ENCODE measurements around the gene NF1.
"Not testable (repeated sequence)": the region's sequence is repeated elsewhere in the genome, so short reads cannot be mapped to it uniquely, and the experiment has no call there.

Gene NF1

GRCh38 chr17:31130286-31131224 is 35.8 kb downstream of the NF1 start:
- no peak for DNase-seq (ENCODE audit: low spot score)

GRCh38 chr17:31131299-31131698 is 36.5 kb downstream of the NF1 start:
- no peak for DNase-seq (ENCODE audit: low spot score)

- DNase-seq (ENCODE audit: low spot score): no peak
Observed at GRCh38 chr17:31132977-31133376, 38.2 kb downstream of the NF1 start.

GRCh38 chr17:31134576-31134975 is 39.8 kb downstream of the NF1 start:
- no peak for DNase-seq (ENCODE audit: low spot score)

GRCh38 chr17:31136319-31136718 is 41.5 kb downstream of the NF1 start:
- no peak for DNase-seq (ENCODE audit: low spot score)

- no peak for DNase-seq (ENCODE audit: low spot score)
Observed at GRCh38 chr17:31140111-31140510, 45.3 kb downstream of the NF1 start.

GRCh38 chr17:31144428-31144827 is 49.7 kb downstream of the NF1 start:
- no peak for DNase-seq (ENCODE audit: low spot score)

GRCh38 chr17:31144836-31145235 is 50.1 kb downstream of the NF1 start:
- no peak for DNase-seq (ENCODE audit: low spot score)

- no peak for DNase-seq (ENCODE audit: low spot score)
Observed at GRCh38 chr17:31147507-31148202, 52.9 kb downstream of the NF1 start.

GRCh38 chr17:31148205-31148604 is 53.4 kb downstream of the NF1 start:
- DNase-seq (ENCODE audit: low spot score): no peak

- no peak for DNase-seq (ENCODE audit: low spot score)
Observed at GRCh38 chr17:31152271-31152670, 57.5 kb downstream of the NF1 start.

GRCh38 chr17:31155208-31155810 is 60.5 kb downstream of the NF1 start:
- no peak for DNase-seq (ENCODE audit: low spot score)

- DNase-seq (ENCODE audit: low spot score): no peak
Observed at GRCh38 chr17:31156326-31156725, 61.5 kb downstream of the NF1 start.

GRCh38 chr17:31156864-31157263 is 62.1 kb downstream of the NF1 start:
- DNase-seq (ENCODE audit: low spot score): not testable (repeated sequence)

- DNase-seq (ENCODE audit: low spot score): no peak
Observed at GRCh38 chr17:31158746-31159377, 64.1 kb downstream of the NF1 start.

GRCh38 chr17:31163091-31163781 is 68.5 kb downstream of the NF1 start:
- no peak for DNase-seq (ENCODE audit: low spot score)

- no peak for DNase-seq (ENCODE audit: low spot score)
Observed at GRCh38 chr17:31167111-31167510, 72.3 kb downstream of the NF1 start.

- DNase-seq (ENCODE audit: low spot score): no peak
Observed at GRCh38 chr17:31171701-31172100, 76.9 kb downstream of the NF1 start.

- DNase-seq (ENCODE audit: low spot score): no peak
Observed at GRCh38 chr17:31172388-31172787, 77.6 kb downstream of the NF1 start.

GRCh38 chr17:31174215-31174614 is 79.4 kb downstream of the NF1 start:
- no peak for DNase-seq (ENCODE audit: low spot score)

- no peak for DNase-seq (ENCODE audit: low spot score)
Observed at GRCh38 chr17:31175237-31175636, 80.5 kb downstream of the NF1 start.

- not testable (repeated sequence) for DNase-seq (ENCODE audit: low spot score)
Observed at GRCh38 chr17:31176143-31176542, 81.4 kb downstream of the NF1 start.
